ENCODE measurements around the gene OXCT1. TPM values are rescaled to one million over a fixed set of nuclear protein-coding genes. Genes with fewer than 3 reads are reported as not detected.

The OXCT1 gene
- total RNA-seq, 1 experiment from 2014 or later, result 48.6 TPM

- no peak for TF ChIP-seq CTCF (IDR thresholded peaks at IDR 0.05; ENCODE audit: unreplicated experiment)
- POLR2A ChIA-PET, result interaction anchor here (0.6 kb wide), 1 partner anchor 19 kb away, joined by 3 read pairs; no protein-coding TSS in a partner anchor
- no peak for DNase-seq (ENCODE audit: unreplicated experiment)
- Mint-ChIP-seq H3K4me3 (ENCODE audit: unreplicated experiment) (no peak overlapping the region), H3K36me3 (ENCODE audit: insufficient read depth, unreplicated experiment) (peaks cover 25% of the 10 kb centered on the region), H3K9me3 (ENCODE audit: unreplicated experiment) (no peaks in the 10 kb centered on the region), H3K27ac (ENCODE audit: low read depth, unreplicated experiment) (no peak overlapping the region), H3K27me3 (ENCODE audit: insufficient read depth, unreplicated experiment) (no peaks in the 10 kb centered on the region), H3K4me1 (ENCODE audit: insufficient read depth, unreplicated experiment) (peaks cover 12% of the 10 kb centered on the region)
- intact Hi-C loops (cut with micrococcal nuclease), result no loop called here
- BruUV-seq (replicated peaks), result no TSS peak
- CTCF ChIA-PET, result no interaction called here
These were observed 61.1 kb downstream of the OXCT1 start for GRCh38 chr5:41809128-41809527.

GRCh38 chr5:41808294-41808693 is 61.9 kb downstream of the OXCT1 start:
- no peak overlapping the region for H3K27ac Mint-ChIP-seq (ENCODE audit: low read depth, unreplicated experiment)

GRCh38 chr5:41797662-41798061 is 72.6 kb downstream of the OXCT1 start:
- H3K9me3 Mint-ChIP-seq (ENCODE audit: unreplicated experiment), result no peaks in the 10 kb centered on the region
- no TSS peak for BruUV-seq (replicated peaks)
- no peak overlapping the region for H3K27ac Mint-ChIP-seq (ENCODE audit: low read depth, unreplicated experiment)
- H3K4me1 Mint-ChIP-seq (ENCODE audit: insufficient read depth, unreplicated experiment), result peaks cover 21% of the 10 kb centered on the region
- POLR2A ChIA-PET, result no interaction called here
- CTCF ChIA-PET, result no interaction called here
- DNase-seq (ENCODE audit: unreplicated experiment), result no peak
- H3K27me3 Mint-ChIP-seq (ENCODE audit: insufficient read depth, unreplicated experiment), result no peaks in the 10 kb centered on the region
- H3K36me3 Mint-ChIP-seq (ENCODE audit: insufficient read depth, unreplicated experiment), result peaks cover 13% of the 10 kb centered on the region
- H3K4me3 Mint-ChIP-seq (ENCODE audit: unreplicated experiment), result no peak overlapping the region
- TF ChIP-seq CTCF (IDR thresholded peaks at IDR 0.05; ENCODE audit: unreplicated experiment), result no peak
- intact Hi-C loops (cut with micrococcal nuclease), result no loop called here

More at GRCh38 chr5:41808294-41808693, 61.9 kb downstream of the OXCT1 start:
- POLR2A ChIA-PET, result interaction anchor here (0.6 to 0.7 kb wide), 2 partner anchors 20 to 180 kb away, joined by 3 to 5 read pairs; no protein-coding TSS in a partner anchor
- H3K27me3 Mint-ChIP-seq (ENCODE audit: insufficient read depth, unreplicated experiment), result no peaks in the 10 kb centered on the region
- no peak for DNase-seq (ENCODE audit: unreplicated experiment)
- H3K9me3 Mint-ChIP-seq (ENCODE audit: unreplicated experiment), result no peaks in the 10 kb centered on the region
- peaks cover 29% of the 10 kb centered on the region for H3K36me3 Mint-ChIP-seq (ENCODE audit: insufficient read depth, unreplicated experiment)
- no peak overlapping the region for H3K4me3 Mint-ChIP-seq (ENCODE audit: unreplicated experiment)
- peaks cover 12% of the 10 kb centered on the region for H3K4me1 Mint-ChIP-seq (ENCODE audit: insufficient read depth, unreplicated experiment)
- no TSS peak for BruUV-seq (replicated peaks)
- intact Hi-C loops (cut with micrococcal nuclease), result no loop called here
- CTCF ChIA-PET, result interaction anchor here (0.6 kb wide), 1 partner anchor 22 kb away, joined by 3 read pairs; no protein-coding TSS in a partner anchor
- no peak for TF ChIP-seq CTCF (IDR thresholded peaks at IDR 0.05; ENCODE audit: unreplicated experiment)

DNA sequence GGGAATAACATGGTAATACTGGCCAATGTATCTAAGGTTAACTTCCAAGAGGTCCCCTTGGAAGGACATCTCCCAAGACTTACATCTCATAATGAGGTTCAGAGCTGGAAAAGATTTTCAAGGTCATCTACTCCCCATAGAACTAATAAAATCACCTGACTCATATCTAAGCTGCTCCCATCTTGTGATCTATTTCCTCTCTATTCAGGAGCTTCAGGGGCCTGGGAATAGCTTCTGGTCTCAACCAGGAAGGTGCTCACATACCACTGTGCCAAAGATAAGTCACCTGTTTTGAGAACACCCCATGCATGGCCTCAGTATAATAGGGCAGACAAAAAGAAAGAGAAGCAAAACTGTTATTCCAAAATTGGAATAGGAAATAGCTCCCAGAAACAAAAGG is 74.2 kb downstream of the OXCT1 start:
- intact Hi-C loops (cut with micrococcal nuclease), result no loop called here
- peaks cover 21% of the 10 kb centered on the region for H3K4me1 Mint-ChIP-seq (ENCODE audit: insufficient read depth, unreplicated experiment)
- no TSS peak for BruUV-seq (replicated peaks)
- no peak for TF ChIP-seq CTCF (IDR thresholded peaks at IDR 0.05; ENCODE audit: unreplicated experiment)
- no peak overlapping the region for H3K4me3 Mint-ChIP-seq (ENCODE audit: unreplicated experiment)
- H3K9me3 Mint-ChIP-seq (ENCODE audit: unreplicated experiment), result no peaks in the 10 kb centered on the region
- ChIA-PET POLR2A (interaction anchor here (0.6 to 0.8 kb wide), 3 partner anchors 9 to 1176 kb away, joined by 3 read pairs; no protein-coding TSS in a partner anchor), CTCF (interaction anchor here (0.9 to 1.1 kb wide), 2 partner anchors 22 to 41 kb away, joined by 3 to 4 read pairs; no protein-coding TSS in a partner anchor)
- peaks cover 13% of the 10 kb centered on the region for H3K36me3 Mint-ChIP-seq (ENCODE audit: insufficient read depth, unreplicated experiment)
- no peak for DNase-seq (ENCODE audit: unreplicated experiment)
- H3K27me3 Mint-ChIP-seq (ENCODE audit: insufficient read depth, unreplicated experiment), result no peaks in the 10 kb centered on the region
- H3K27ac Mint-ChIP-seq (ENCODE audit: low read depth, unreplicated experiment), result no peak overlapping the region
